Smooth muscle cell (in vitro differentiated cells): ENCODE measurements around the gene CDK17. TPM values are rescaled to one million over a fixed set of nuclear protein-coding genes. Genes with fewer than 3 reads are reported as not detected.
A peak's percentile ranks its signal among the peaks of the same experiment; 100 is the strongest.

ENCODE experiments used
- DNase-seq: peaks from one replicate; lab custom pipeline; 2025; ENCODE audit not compliant: unreplicated experiment; lab: John Stamatoyannopoulos, UW
- H2AFZ ChIP-seq: fragments of 200-600 bp; sonication (generic); 2 replicates; pipeline ENCODE4 v1.6.0; 2016; ENCODE audit warnings: antibody characterized with exemption, low read depth, mild to moderate bottlenecking
- H3F3A ChIP-seq: fragments of 200-600 bp; sonication (generic); 2 replicates; pipeline ENCODE4 v1.6.0; 2017; ENCODE audit warnings: antibody characterized with exemption, low read depth
- H3K27ac ChIP-seq: fragments of 200-600 bp; sonication (generic); 2 replicates; pipeline ENCODE4 v1.5.1; 2016; ENCODE audit warnings: low read depth, mild to moderate bottlenecking
- H3K27me3 ChIP-seq: fragments of 200-600 bp; sonication (generic); 2 replicates; pipeline ENCODE4 v1.6.1; 2016; ENCODE audit warnings: low read depth, mild to moderate bottlenecking
- H3K36me3 ChIP-seq: fragments of 200-600 bp; sonication (generic); 2 replicates; pipeline ENCODE4 v1.5.1; 2016; ENCODE audit warnings: low read depth
- H3K4me1 ChIP-seq: fragments of 200-600 bp; sonication (generic); 2 replicates; pipeline ENCODE4 v1.5.1; 2016; ENCODE audit warnings: low read depth
- H3K4me2 ChIP-seq: fragments of 200-600 bp; sonication (generic); 2 replicates; pipeline ENCODE4 v1.6.0; 2016; ENCODE audit warnings: mild to moderate bottlenecking
- H3K4me3 ChIP-seq: fragments of 200-600 bp; sonication (generic); 2 replicates; pipeline ENCODE4 v1.5.1; 2016; ENCODE audit warnings: mild to moderate bottlenecking
- H3K79me2 ChIP-seq: fragments of 200-600 bp; sonication (generic); 2 replicates; pipeline ENCODE4 v1.6.0; 2016; ENCODE audit warnings: low read depth, mild to moderate bottlenecking
- H3K9ac ChIP-seq: fragments of 200-600 bp; sonication (generic); 2 replicates; pipeline ENCODE4 v1.6.0; 2016; ENCODE audit warnings: low read depth
- H3K9me3 ChIP-seq: fragments of 200-600 bp; sonication (generic); replicated peaks from 2 replicates; pipeline ENCODE4 v1.5.1; 2016; ENCODE audit warnings: low read depth
- H4K20me1 ChIP-seq: fragments of 200-600 bp; sonication (generic); 2 replicates; pipeline ENCODE4 v1.6.0; 2016; ENCODE audit warnings: low read depth
- CTCF ChIP-seq: fragments of 200-600 bp; sonication (generic); IDR thresholded peaks from 2 replicates; pipeline ENCODE4 v1.5.1; 2017; ENCODE audit warnings: borderline replicate concordance, mild to moderate bottlenecking, antibody characterized with exemption; ENCODE audit not compliant: insufficient read depth, poor library complexity, severe bottlenecking
- WGBS: methylation state at CpG from one replicate; pipeline ENCODE4 v1.1.7; 2016; ENCODE audit warnings: low lambda C conversion rate; 5-methylcytosine and 5-hydroxymethylcytosine counted together
- polyA plus RNA-seq: library from polyadenylated mRNA; unstranded; fragments of >200 nt; fragmentation: Nextera tagmentation; extraction: Ambion mirVana; gene quantifications from 2 replicates; pipeline ENCODE4 v1.2.1, GENCODE V29; 2016
- total RNA-seq: library from RNA; depleted of rRNA; stranded (reverse); fragments of >200 nt; gene quantifications from 2 replicates; pipeline ENCODE4 v1.2.3, GENCODE V29; 2014

Gene CDK17
- total and polyA plus RNA-seq, 2 experiments from 2014 or later, result 16.0 to 49.8 TPM

GRCh38 chr12:96314723-96315122 is 85.5 kb downstream of the CDK17 start:
- peaks cover 5% of the 10 kb centered on the region for H3K36me3 ChIP-seq
- H3K4me3 ChIP-seq, result no peak overlapping the region
- no peaks in the 10 kb centered on the region for H3K9me3 ChIP-seq
- no peaks in the 10 kb centered on the region for H3K27me3 ChIP-seq
- H3K79me2 ChIP-seq, result peaks cover 40% of the 10 kb centered on the region
- 46% methylated on average over 2 of the region's 2 CpGs for WGBS
- H4K20me1 ChIP-seq, result peaks cover 10% of the 10 kb centered on the region
- H3K27ac ChIP-seq, result peak overlapping the region; percentile 6
- no peak for TF ChIP-seq CTCF
- H3K4me1 ChIP-seq, result peaks cover 10% of the 10 kb centered on the region
- no peaks in the 10 kb centered on the region for H3F3A ChIP-seq
- no peak overlapping the region for H2AFZ ChIP-seq
- DNase-seq, result no peak
- peak overlapping the region; percentile 83 for H3K4me2 ChIP-seq
- H3K9ac ChIP-seq, result no peak overlapping the region

DNA sequence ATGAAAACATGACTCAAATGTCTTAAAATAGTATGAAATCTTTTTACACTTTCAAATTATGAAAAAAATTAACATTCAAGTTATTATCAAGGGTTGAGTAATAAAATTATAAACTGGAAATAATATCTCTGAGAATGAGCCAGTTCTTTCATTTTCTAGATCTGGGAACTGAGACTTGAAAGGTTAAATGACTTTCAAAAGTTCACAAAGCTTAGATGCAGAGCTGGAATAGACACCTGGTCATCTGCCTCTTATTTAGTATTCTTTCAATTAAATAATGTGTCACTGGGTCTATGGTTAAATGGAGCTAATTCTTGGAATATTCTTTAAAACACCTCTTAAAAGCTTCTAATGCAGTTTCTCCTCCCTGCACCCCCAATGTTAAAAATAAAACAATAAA is 86.6 kb downstream of the CDK17 start:
- Histone ChIP-seq H3K79me2 (peaks cover 46% of the 10 kb centered on the region), H3K4me1 (peaks cover 10% of the 10 kb centered on the region)

GRCh38 chr12:96311191-96311590 is 89.0 kb downstream of the CDK17 start:
- H3K9ac ChIP-seq, result no peak overlapping the region
- H3K27ac ChIP-seq, result no peak overlapping the region
- DNase-seq, result no peak
- H3K27me3 ChIP-seq, result no peaks in the 10 kb centered on the region
- H3K36me3 ChIP-seq, result peaks cover 5% of the 10 kb centered on the region
- WGBS, result 97% methylated on average over 1 of the region's 1 CpG
- H3K4me2 ChIP-seq, result no peak overlapping the region
- no peak for TF ChIP-seq CTCF
- peaks cover 16% of the 10 kb centered on the region for H4K20me1 ChIP-seq
- no peak overlapping the region for H2AFZ ChIP-seq
- H3K4me1 ChIP-seq, result peaks cover 10% of the 10 kb centered on the region
- H3K79me2 ChIP-seq, result peaks cover 50% of the 10 kb centered on the region
- no peaks in the 10 kb centered on the region for H3K9me3 ChIP-seq
- no peaks in the 10 kb centered on the region for H3F3A ChIP-seq
- H3K4me3 ChIP-seq, result no peak overlapping the region

More for the DNA sequence above, 86.6 kb downstream of the CDK17 start:
- no peak for DNase-seq
- Histone ChIP-seq H4K20me1 (peaks cover 13% of the 10 kb centered on the region), H3K4me2 (no peak overlapping the region), H3F3A (no peaks in the 10 kb centered on the region), H3K9me3 (no peaks in the 10 kb centered on the region), H3K9ac (no peak overlapping the region), H2AFZ (no peak overlapping the region), H3K36me3 (peaks cover 5% of the 10 kb centered on the region), H3K27me3 (no peaks in the 10 kb centered on the region), H3K27ac (no peak overlapping the region), H3K4me3 (no peak overlapping the region)
- no peak for TF ChIP-seq CTCF

GRCh38 chr12:96310067-96310466 is 90.2 kb downstream of the CDK17 start:
- Histone ChIP-seq H3K36me3 (peaks cover 5% of the 10 kb centered on the region), H3K27me3 (no peaks in the 10 kb centered on the region), H3K9ac (no peak overlapping the region), H3K79me2 (peaks cover 59% of the 10 kb centered on the region), H3K4me2 (no peak overlapping the region), H3K4me1 (peaks cover 4% of the 10 kb centered on the region), H3K27ac (no peak overlapping the region), H2AFZ (no peak overlapping the region), H3K9me3 (no peaks in the 10 kb centered on the region), H3F3A (no peaks in the 10 kb centered on the region), H3K4me3 (no peak overlapping the region), H4K20me1 (peaks cover 21% of the 10 kb centered on the region)
- 91% methylated on average over 3 of the region's 3 CpGs for WGBS
- TF ChIP-seq CTCF, result no peak
- no peak for DNase-seq
